GM23248 (cell line): ENCODE data around the gene SRPK2.

Experiments
- EZH2 ChIP-seq: fragments of 200-600 bp; sonication (generic); IDR thresholded peaks from 2 replicates; pipeline ENCODE4 v1.6.1; 2018; ENCODE audit warnings: antibody characterized with exemption, mild to moderate bottlenecking; ENCODE audit not compliant: insufficient read depth, poor library complexity, severe bottlenecking
- EZH2phosphoT487 ChIP-seq: fragments of 200-600 bp; sonication (generic); IDR thresholded peaks from 2 replicates; pipeline ENCODE4 v1.6.1; 2018; ENCODE audit warnings: antibody characterized with exemption, moderate library complexity, mild to moderate bottlenecking, low read depth; ENCODE audit not compliant: insufficient read depth

GRCh38 chr7:105096306-105096705, 292.4 kb downstream of the SRPK2 start:
- TF ChIP-seq EZH2phosphoT487, result no peak
- no peak for TF ChIP-seq EZH2
